ENCODE data around the gene FYB1. TPM values are rescaled to one million over a fixed set of nuclear protein-coding genes. Genes with fewer than 3 reads are reported as not detected.
A peak's percentile ranks its signal among the peaks of the same experiment; 100 is the strongest.

The FYB1 gene
- total RNA-seq, 1 donor from 2014 or later: not detected

- no peak overlapping the region for H3K27ac Mint-ChIP-seq (ENCODE audit: unreplicated experiment)
Measured at GRCh38 chr5:39137819-39138451, 81.4 kb downstream of the FYB1 start.

GRCh38 chr5:39137391-39137790, 82.0 kb downstream of the FYB1 start:
- Mint-ChIP-seq H3K4me1 (no peaks in the 10 kb centered on the region), H3K4me3 (no peak overlapping the region), H3K9me3 (no peaks in the 10 kb centered on the region), H3K36me3 (ENCODE audit: low read depth) (no peaks in the 10 kb centered on the region), H3K27ac (ENCODE audit: unreplicated experiment) (no peak overlapping the region), H3K27me3 (ENCODE audit: low read depth) (no peaks in the 10 kb centered on the region)
- no peak for DNase-seq (ENCODE audit: low read depth, low spot score)
- TF ChIP-seq CTCF (conservative IDR thresholded peaks at IDR 0.05): no peak

More at GRCh38 chr5:39137819-39138451, 81.4 kb downstream of the FYB1 start:
- no peak for DNase-seq (ENCODE audit: low read depth, low spot score)
- no peaks in the 10 kb centered on the region for H3K36me3 Mint-ChIP-seq (ENCODE audit: low read depth)
- H3K9me3 Mint-ChIP-seq: no peaks in the 10 kb centered on the region
- H3K4me3 Mint-ChIP-seq: no peak overlapping the region
- H3K27me3 Mint-ChIP-seq (ENCODE audit: low read depth): no peaks in the 10 kb centered on the region
- TF ChIP-seq CTCF (conservative IDR thresholded peaks at IDR 0.05): peak; percentile 36
- H3K4me1 Mint-ChIP-seq: no peaks in the 10 kb centered on the region

GRCh38 chr5:39132792-39133191, 86.6 kb downstream of the FYB1 start:
- no peak for TF ChIP-seq CTCF (conservative IDR thresholded peaks at IDR 0.05)
- H3K4me3 Mint-ChIP-seq: no peak overlapping the region
- peaks cover 14% of the 10 kb centered on the region for H3K4me1 Mint-ChIP-seq
- peaks cover 2% of the 10 kb centered on the region for H3K27me3 Mint-ChIP-seq (ENCODE audit: low read depth)
- no peaks in the 10 kb centered on the region for H3K9me3 Mint-ChIP-seq
- H3K27ac Mint-ChIP-seq (ENCODE audit: unreplicated experiment): no peak overlapping the region
- no peaks in the 10 kb centered on the region for H3K36me3 Mint-ChIP-seq (ENCODE audit: low read depth)
- DNase-seq (ENCODE audit: low read depth, low spot score): no peak

GRCh38 chr5:39132128-39132447, 87.3 kb downstream of the FYB1 start:
- DNase-seq (ENCODE audit: low read depth, low spot score): no peak
- Mint-ChIP-seq H3K27me3 (ENCODE audit: low read depth) (peaks cover 3% of the 10 kb centered on the region), H3K4me3 (no peak overlapping the region), H3K27ac (ENCODE audit: unreplicated experiment) (no peak overlapping the region), H3K4me1 (peaks cover 14% of the 10 kb centered on the region), H3K36me3 (ENCODE audit: low read depth) (no peaks in the 10 kb centered on the region), H3K9me3 (no peaks in the 10 kb centered on the region)
- no peak for TF ChIP-seq CTCF (conservative IDR thresholded peaks at IDR 0.05)

GRCh38 chr5:39131210-39132127, 87.9 kb downstream of the FYB1 start:
- Mint-ChIP-seq H3K27me3 (ENCODE audit: low read depth) (peaks cover 3% of the 10 kb centered on the region), H3K4me1 (peaks cover 14% of the 10 kb centered on the region), H3K36me3 (ENCODE audit: low read depth) (no peaks in the 10 kb centered on the region), H3K4me3 (peak overlapping the region; percentile 0), H3K9me3 (no peaks in the 10 kb centered on the region), H3K27ac (ENCODE audit: unreplicated experiment) (peak overlapping the region; percentile 84)
- no peak for DNase-seq (ENCODE audit: low read depth, low spot score)
- TF ChIP-seq CTCF (conservative IDR thresholded peaks at IDR 0.05): no peak
